Astrocyte of the hippocampus (primary cell): Measurements from ENCODE around the gene GUCY1A1.
A peak's percentile ranks its signal among the peaks of the same experiment; 100 is the strongest.

Experiments
- DNase-seq: peaks from one replicate; pipeline ENCODE4 v3.0.0; 2011; ENCODE audit warnings: low read depth, low spot score

GUCY1A1 gene

GRCh38 chr4:155738548-155738947 is 71.9 kb downstream of the GUCY1A1 start:
- no peak for DNase-seq

GRCh38 chr4:155741546-155741945 is 74.9 kb downstream of the GUCY1A1 start:
- no peak for DNase-seq

- DNase-seq, result no peak
Observed at GRCh38 chr4:155742310-155743015, 75.8 kb downstream of the GUCY1A1 start.

- peak; percentile 24 for DNase-seq
Observed at GRCh38 chr4:155745984-155746383, 79.3 kb downstream of the GUCY1A1 start.

GRCh38 chr4:155748039-155748438 is 81.4 kb downstream of the GUCY1A1 start:
- no peak for DNase-seq

GRCh38 chr4:155749041-155749440 is 82.4 kb downstream of the GUCY1A1 start:
- DNase-seq, result no peak

GRCh38 chr4:155751569-155751968 is 84.9 kb downstream of the GUCY1A1 start:
- no peak for DNase-seq

GRCh38 chr4:155757745-155758265 is 91.2 kb downstream of the GUCY1A1 start:
- no peak for DNase-seq

GRCh38 chr4:155758481-155759371 is 92.1 kb downstream of the GUCY1A1 start, which contains the start of gene GUCY1B1:
Gene GUCY1B1, plus strand, starts transcription at chr4:155759021. Its CDS starts 120 bp downstream, at chr4:155759141.
- DNase-seq, result peak; percentile 97

- peak; percentile 57 for DNase-seq
Observed at GRCh38 chr4:155759372-155760252, 93.0 kb downstream of the GUCY1A1 start.

- no peak for DNase-seq
Observed at GRCh38 chr4:155761047-155761446, 94.4 kb downstream of the GUCY1A1 start.

- peak; percentile 33 for DNase-seq
Observed at GRCh38 chr4:155761916-155762315, 95.3 kb downstream of the GUCY1A1 start.

- DNase-seq, result peak; percentile 13
Observed at GRCh38 chr4:155762334-155762733, 95.7 kb downstream of the GUCY1A1 start.

- DNase-seq, result no peak
Observed at GRCh38 chr4:155763551-155763950, 96.9 kb downstream of the GUCY1A1 start.

- no peak for DNase-seq
Observed at GRCh38 chr4:155765149-155765548, 98.5 kb downstream of the GUCY1A1 start.

GRCh38 chr4:155766622-155767021 is 100.0 kb downstream of the GUCY1A1 start:
- no peak for DNase-seq

- DNase-seq, result no peak
Observed at GRCh38 chr4:155768370-155768769, 101.7 kb downstream of the GUCY1A1 start.

- DNase-seq, result no peak
Observed at GRCh38 chr4:155769090-155769489, 102.4 kb downstream of the GUCY1A1 start.

GRCh38 chr4:155772459-155773195 is 106.0 kb downstream of the GUCY1A1 start:
- peak; percentile 21 for DNase-seq

GRCh38 chr4:155773196-155773800 is 106.7 kb downstream of the GUCY1A1 start:
- no peak for DNase-seq
